Prostate gland (tissue), 2 donors: ENCODE measurements around the gene TGM6.

ENCODE experiments used
- CTCF ChIP-seq, 4 experiments: fragments of 200-600 bp in 2 of 4; fragments of 450-650 bp in 2 of 4; sonication (generic) in 2 of 4; IDR thresholded peaks; 1 replicate in 3 of 4; 2 replicates in 1 of 4; pipeline ENCODE4 v1.5.1; 2016 to 2019; ENCODE audit warnings: antibody characterized with exemption in 4 of 4, mild to moderate bottlenecking in 2 of 4, moderate library complexity in 2 of 4
- POLR2A ChIP-seq: fragments of 450-650 bp; IDR thresholded peaks from one replicate; pipeline ENCODE4 v1.6.1; 2016; ENCODE audit warnings: antibody characterized with exemption, mild to moderate bottlenecking
- POLR2AphosphoS5 ChIP-seq: sonication (generic); formaldehyde crosslinking; IDR thresholded peaks from one replicate; pipeline ENCODE4 v1.6.1; 2017; ENCODE audit warnings: antibody characterized with exemption

- TF ChIP-seq POLR2AphosphoS5 (no peak), CTCF (IDR thresholded peaks at IDR 0.05) (no peak), POLR2A (no peak)
Observed at GRCh38 chr20:2380601-2381000, at the start of gene TGM6.
